HG03103 (cell line): ENCODE results near the gene DOCK10.

Source experiments
- ATAC-seq: cut with Tn5 transposase; IDR thresholded peaks from one replicate; pipeline ENCODE4 v1.9.1; 2021; ENCODE audit warnings: low read depth; ENCODE audit not compliant: unreplicated experiment

DOCK10 gene

GRCh38 chr2:224983712-224984554 is 58.3 kb downstream of the DOCK10 start:
- ATAC-seq: no peak

GRCh38 chr2:224982910-224983711 is 59.2 kb downstream of the DOCK10 start:
- ATAC-seq: peak; percentile 51

GRCh38 chr2:224982226-224982625 is 60.0 kb downstream of the DOCK10 start:
- ATAC-seq: no peak

GRCh38 chr2:224976629-224977525 is 65.4 kb downstream of the DOCK10 start:
- no peak for ATAC-seq

GRCh38 chr2:224975761-224976160 is 66.5 kb downstream of the DOCK10 start:
- ATAC-seq: no peak

- no peak for ATAC-seq
These were observed 68.9 kb downstream of the DOCK10 start for GRCh38 chr2:224973112-224974016.

- peak; percentile 43 for ATAC-seq
These were observed 71.1 kb downstream of the DOCK10 start for GRCh38 chr2:224971214-224971613.

GRCh38 chr2:224970311-224970710 is 72.0 kb downstream of the DOCK10 start:
- peak; percentile 50 for ATAC-seq

GRCh38 chr2:224969633-224970260 is 72.5 kb downstream of the DOCK10 start:
- ATAC-seq: no peak

GRCh38 chr2:224969095-224969494 is 73.2 kb downstream of the DOCK10 start:
- ATAC-seq: no peak

GRCh38 chr2:224968051-224968450 is 74.2 kb downstream of the DOCK10 start:
- no peak for ATAC-seq

GRCh38 chr2:224966613-224967012 is 75.7 kb downstream of the DOCK10 start:
- ATAC-seq: no peak

- no peak for ATAC-seq
These were observed 82.7 kb downstream of the DOCK10 start for GRCh38 chr2:224959556-224959955.

- no peak for ATAC-seq
These were observed 83.4 kb downstream of the DOCK10 start for GRCh38 chr2:224958873-224959272.

GRCh38 chr2:224958462-224958857 is 83.8 kb downstream of the DOCK10 start:
- ATAC-seq: no peak

GRCh38 chr2:224957540-224958461 is 84.5 kb downstream of the DOCK10 start:
- peak; percentile 84 for ATAC-seq

- no peak for ATAC-seq
These were observed 85.6 kb downstream of the DOCK10 start for GRCh38 chr2:224956706-224957105.

GRCh38 chr2:224954980-224955379 is 87.3 kb downstream of the DOCK10 start:
- ATAC-seq: no peak
